ENCODE measurements around the gene ADCY7.

ADCY7 gene

DNA sequence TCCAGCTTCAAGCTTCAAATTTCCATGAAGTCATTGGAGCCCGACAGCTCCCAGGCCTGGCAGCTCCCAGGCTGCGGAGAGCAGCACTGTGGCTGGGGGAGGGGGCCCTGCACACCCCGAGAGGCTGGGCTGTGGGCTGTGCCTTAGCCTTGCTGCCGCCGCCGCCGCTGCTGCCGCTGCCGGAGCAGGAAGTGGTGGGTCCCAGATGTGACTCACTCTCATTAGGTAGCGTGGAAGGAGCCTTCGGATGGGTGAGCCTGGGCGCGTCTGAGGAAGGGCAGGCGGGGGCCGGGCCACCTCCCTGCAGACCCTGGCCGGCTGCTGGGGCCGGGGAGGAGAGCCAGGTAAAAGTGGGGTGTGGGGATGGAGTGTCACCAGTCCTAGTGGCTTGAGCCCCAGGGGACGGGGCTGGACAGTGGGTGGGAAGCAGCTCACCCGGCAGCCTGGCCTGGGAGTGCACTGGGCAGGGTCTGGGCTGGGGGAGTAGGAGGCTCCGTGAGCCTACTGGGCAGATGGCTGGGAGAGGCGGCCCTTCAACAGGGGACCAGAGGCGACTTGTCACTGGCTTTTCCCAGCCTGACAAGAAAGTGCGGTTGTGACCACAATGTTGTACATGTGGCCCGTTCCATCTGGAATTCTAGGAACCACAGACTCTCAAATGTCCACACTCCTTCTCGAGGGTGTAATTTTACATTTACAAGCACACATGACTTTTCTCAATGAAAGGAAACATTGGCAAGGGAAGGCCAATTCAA, at the start of gene ADCY7:
Gene ADCY7, plus strand, starts transcription at position 215 of the 755 bp plus-strand sequence. CDS start 21,629 bp downstream, outside the sequence.
- Histone ChIP-seq H3K27me3 (ENCODE audit: insufficient read depth, low read depth, severe bottlenecking) (no peaks in the 10 kb centered on the region), H3K27ac (peak within 1 kb of the TSS; percentile 45), H3K4me3 (ENCODE audit: low read depth, low read length) (no peak within 1 kb of the TSS), H3K9me3 (ENCODE audit: severe bottlenecking) (no peaks in the 10 kb centered on the region), H3K36me3 (no peaks in the 10 kb centered on the region)
- DNase-seq, result peak; percentile 22
- TF ChIP-seq, protein P1, sequence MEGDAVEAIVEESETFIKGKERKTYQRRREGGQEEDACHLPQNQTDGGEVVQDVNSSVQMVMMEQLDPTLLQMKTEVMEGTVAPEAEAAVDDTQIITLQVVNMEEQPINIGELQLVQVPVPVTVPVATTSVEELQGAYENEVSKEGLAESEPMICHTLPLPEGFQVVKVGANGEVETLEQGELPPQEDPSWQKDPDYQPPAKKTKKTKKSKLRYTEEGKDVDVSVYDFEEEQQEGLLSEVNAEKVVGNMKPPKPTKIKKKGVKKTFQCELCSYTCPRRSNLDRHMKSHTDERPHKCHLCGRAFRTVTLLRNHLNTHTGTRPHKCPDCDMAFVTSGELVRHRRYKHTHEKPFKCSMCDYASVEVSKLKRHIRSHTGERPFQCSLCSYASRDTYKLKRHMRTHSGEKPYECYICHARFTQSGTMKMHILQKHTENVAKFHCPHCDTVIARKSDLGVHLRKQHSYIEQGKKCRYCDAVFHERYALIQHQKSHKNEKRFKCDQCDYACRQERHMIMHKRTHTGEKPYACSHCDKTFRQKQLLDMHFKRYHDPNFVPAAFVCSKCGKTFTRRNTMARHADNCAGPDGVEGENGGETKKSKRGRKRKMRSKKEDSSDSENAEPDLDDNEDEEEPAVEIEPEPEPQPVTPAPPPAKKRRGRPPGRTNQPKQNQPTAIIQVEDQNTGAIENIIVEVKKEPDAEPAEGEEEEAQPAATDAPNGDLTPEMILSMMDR (IDR thresholded peaks at IDR 0.05; ENCODE audit: low read depth, low read length), result no peak

DNA sequence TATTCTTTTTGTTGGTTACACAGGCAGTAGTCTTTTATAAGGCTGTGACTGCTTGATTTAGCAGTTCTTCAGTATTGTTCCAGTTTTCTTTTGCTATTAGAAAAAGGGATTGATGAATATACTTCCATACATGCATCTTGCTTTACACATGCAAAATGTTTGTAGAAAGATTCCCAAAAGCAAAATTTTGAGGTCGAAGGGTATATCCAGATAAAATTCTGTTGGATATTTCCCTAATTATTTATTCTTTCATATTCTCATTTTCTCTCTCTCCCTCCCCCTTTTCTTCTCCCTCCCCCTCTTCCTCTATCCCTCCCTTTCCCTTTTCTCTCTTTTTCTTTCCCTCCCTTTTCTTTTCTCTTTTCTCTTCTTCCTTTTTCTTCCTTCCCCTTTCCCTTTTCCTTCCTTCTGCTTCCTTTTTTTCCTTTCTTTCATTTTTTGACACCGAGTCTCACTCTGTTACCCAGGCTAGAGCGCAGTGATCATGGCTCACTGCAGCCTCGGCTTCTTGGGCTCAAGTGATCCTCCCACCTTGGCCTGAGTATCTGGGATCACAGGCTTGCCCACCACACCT, 46.9 kb upstream of the ADCY7 start:
- no peaks in the 10 kb centered on the region for H3K27me3 ChIP-seq (ENCODE audit: insufficient read depth, low read depth, severe bottlenecking)
- H3K36me3 ChIP-seq, result peaks cover 23% of the 10 kb centered on the region
- no peak overlapping the region for H3K27ac ChIP-seq
- DNase-seq, result no peak
- TF ChIP-seq, protein P1 (IDR thresholded peaks at IDR 0.05; ENCODE audit: low read depth, low read length), result no peak
- H3K4me3 ChIP-seq (ENCODE audit: low read depth, low read length), result no peak overlapping the region
- no peaks in the 10 kb centered on the region for H3K9me3 ChIP-seq (ENCODE audit: severe bottlenecking)

DNA sequence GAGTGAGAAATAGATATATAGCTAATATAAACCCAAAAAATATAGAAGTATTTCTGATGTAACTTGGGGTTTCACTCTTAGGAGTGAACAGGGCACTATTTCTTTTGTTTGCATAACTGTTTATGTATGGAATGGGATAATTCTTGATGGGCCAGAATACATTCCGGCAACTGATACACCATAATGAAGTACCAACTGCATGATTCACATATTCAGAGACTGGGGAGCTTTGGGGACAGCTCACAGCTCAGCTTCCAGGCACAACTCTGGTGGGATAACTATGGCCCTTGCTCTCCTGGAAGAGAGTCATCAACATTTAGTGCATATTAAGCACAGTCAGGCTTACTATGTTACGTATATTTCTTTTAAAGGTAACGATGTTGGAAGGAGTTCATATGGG, 42.1 kb upstream of the ADCY7 start:
- Histone ChIP-seq H3K27me3 (ENCODE audit: insufficient read depth, low read depth, severe bottlenecking) (no peaks in the 10 kb centered on the region), H3K27ac (no peak overlapping the region), H3K36me3 (peaks cover 23% of the 10 kb centered on the region), H3K4me3 (ENCODE audit: low read depth, low read length) (no peak overlapping the region), H3K9me3 (ENCODE audit: severe bottlenecking) (no peaks in the 10 kb centered on the region)
- TF ChIP-seq, protein P1 (IDR thresholded peaks at IDR 0.05; ENCODE audit: low read depth, low read length), result no peak
- no peak for DNase-seq

DNA sequence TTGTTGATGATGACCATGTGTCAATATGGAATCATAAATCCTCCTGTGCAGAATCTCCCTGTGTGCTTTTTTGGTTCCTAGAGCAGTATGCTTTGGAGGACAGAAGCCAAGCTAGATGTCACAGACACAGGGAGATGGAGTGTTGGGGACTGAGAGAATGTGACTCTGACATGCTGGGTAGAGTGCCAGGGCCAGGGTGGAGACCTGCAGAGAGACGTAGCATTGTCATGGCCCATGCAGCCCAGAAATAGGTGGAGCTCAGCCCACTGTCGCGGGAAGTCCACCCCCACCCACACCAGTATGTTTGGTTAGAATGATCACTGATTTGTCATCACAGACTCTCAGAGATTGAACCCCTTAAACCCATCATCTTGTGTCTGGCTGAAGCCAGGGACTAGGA, 39.2 kb upstream of the ADCY7 start:
- Histone ChIP-seq H3K36me3 (peaks cover 20% of the 10 kb centered on the region), H3K27ac (no peak overlapping the region), H3K9me3 (ENCODE audit: severe bottlenecking) (no peaks in the 10 kb centered on the region), H3K27me3 (ENCODE audit: insufficient read depth, low read depth, severe bottlenecking) (no peaks in the 10 kb centered on the region), H3K4me3 (ENCODE audit: low read depth, low read length) (no peak overlapping the region)
- DNase-seq, result no peak
- TF ChIP-seq, protein P1 (IDR thresholded peaks at IDR 0.05; ENCODE audit: low read depth, low read length), result no peak

DNA sequence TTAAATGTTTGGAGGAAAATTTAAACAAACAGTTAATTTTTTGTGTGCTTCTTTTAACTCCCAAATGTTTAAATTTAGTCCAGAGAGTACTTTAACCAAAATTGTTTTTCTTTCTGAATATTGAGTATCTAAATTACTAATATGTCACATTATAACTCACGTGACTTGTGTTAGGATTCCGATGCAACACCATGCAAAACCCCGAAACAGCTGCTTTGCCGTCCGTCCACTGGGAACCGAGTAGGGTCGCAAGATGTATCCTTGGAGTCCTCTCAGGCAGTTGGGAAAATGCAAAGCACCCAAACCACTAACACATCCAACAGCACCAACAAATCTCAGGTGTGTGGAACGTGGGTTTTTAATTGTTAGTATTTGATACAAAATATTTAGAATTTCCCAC, 38.7 kb upstream of the ADCY7 start:
- TF ChIP-seq, protein P1 (IDR thresholded peaks at IDR 0.05; ENCODE audit: low read depth, low read length), result no peak
- H3K36me3 ChIP-seq, result peaks cover 20% of the 10 kb centered on the region
- H3K27me3 ChIP-seq (ENCODE audit: insufficient read depth, low read depth, severe bottlenecking), result no peaks in the 10 kb centered on the region
- H3K4me3 ChIP-seq (ENCODE audit: low read depth, low read length), result no peak overlapping the region
- no peak for DNase-seq
- H3K9me3 ChIP-seq (ENCODE audit: severe bottlenecking), result no peaks in the 10 kb centered on the region
- no peak overlapping the region for H3K27ac ChIP-seq

Data from WERI-Rb-1 (cell line).